HepG2 (cell line): Measurements from ENCODE around the gene RXFP3. TPM values are rescaled to one million over a fixed set of nuclear protein-coding genes. Genes with fewer than 3 reads are reported as not detected.

ENCODE experiments used
- ATAC-seq: fragments of 200-7000 bp; cut with Tn5 transposase; 3 replicates; pipeline ENCODE4 v1.9.1; 2020; ENCODE audit warnings: mild to moderate bottlenecking, moderate library complexity
- BruUV-seq: library from RNA; stranded (reverse); fragments of 400-500 nt; replicated peaks from 2 replicates; lab custom pipeline; 2021; lab: Mats Ljungman, UMichigan
- CTCF ChIA-PET: fragments of 300-600 bp; formaldehyde crosslinking; extraction: SDS; loops from one replicate; lab custom pipeline; 2021; ENCODE audit warnings: low total read pairs, inconsistent platforms, low intra/inter-chr PET ratio; lab: Yijun Ruan, JAX
- POLR2A ChIA-PET: fragments of 350-600 bp; sonication (Branson Sonifier 250); formaldehyde crosslinking; loops from one replicate; lab custom pipeline; 2020; ENCODE audit warnings: antibody characterized with exemption, inconsistent platforms; lab: Yijun Ruan, JAX
- DNase-seq: peaks from one replicate; pipeline ENCODE4 v3.0.0-alpha.2; 2015; ENCODE audit warnings: low spot score
- FAIRE-seq: peaks from 3 replicates; lab custom pipeline; 2011; peaks lifted over from hg19 to GRCh38; lab: Jason Lieb, UNC
- H2AFZ ChIP-seq: one replicate; pipeline ENCODE4 v1.6.1; 2011; ENCODE audit warnings: low read length, inconsistent platforms
- H3K27ac ChIP-seq: fragments of 300-600 bp; 3 replicates; pipeline ENCODE4 v1.8.0; 2011; ENCODE audit warnings: mixed run types, mild to moderate bottlenecking, mixed read lengths, low read length, inconsistent platforms; ENCODE audit not compliant: insufficient read depth; ENCODE audit errors: extremely low read length
- H3K27me3 ChIP-seq, 2 experiments: fragments of 200-600 bp in 1 of 2; 2 replicates in 1 of 2; 3 replicates in 1 of 2; pipeline versions ENCODE4 v1.6.0 to v1.8.0; 2011; ENCODE audit warnings: low read length in 2 of 2, mild to moderate bottlenecking in 2 of 2, moderate library complexity in 2 of 2, inconsistent platforms in 1 of 2; ENCODE audit not compliant: insufficient read depth in 2 of 2, control insufficient read depth in 1 of 2
- H3K36me3 ChIP-seq, 2 experiments: fragments of 200-600 bp in 1 of 2; replicated peaks in 1 of 2; 2 replicates in 1 of 2; 3 replicates in 1 of 2; pipeline versions ENCODE4 v1.5.1 to v1.8.0; 2011; ENCODE audit warnings: low read length in 2 of 2, inconsistent platforms in 1 of 2; ENCODE audit not compliant: insufficient read depth in 2 of 2, control insufficient read depth in 1 of 2
- H3K4me1 ChIP-seq: 2 replicates; pipeline ENCODE4 v1.5.1; 2012; ENCODE audit warnings: low read length, inconsistent platforms; ENCODE audit not compliant: insufficient read depth
- H3K4me2 ChIP-seq: 2 replicates; pipeline ENCODE4 v1.6.0; 2011; ENCODE audit warnings: low read depth, low read length, inconsistent platforms
- H3K4me3 ChIP-seq, 3 experiments: fragments of 200-600 bp in 1 of 3; sonication (generic), shearing (Covaris generic) in 1 of 3; replicated peaks in 1 of 3; 2 replicates each; pipeline ENCODE4 v1.5.1; 2011 to 2016; ENCODE audit warnings: low read length in 3 of 3, inconsistent platforms in 2 of 3, low read depth in 2 of 3, mild to moderate bottlenecking in 2 of 3, control low read depth in 1 of 3, mixed read lengths in 1 of 3; ENCODE audit not compliant: insufficient read depth in 1 of 3
- H3K79me2 ChIP-seq: one replicate; pipeline ENCODE4 v1.6.1; 2011; ENCODE audit warnings: low read length, inconsistent platforms; ENCODE audit not compliant: insufficient read depth
- H3K9ac ChIP-seq: 2 replicates; pipeline ENCODE4 v1.6.0; 2011; ENCODE audit warnings: mild to moderate bottlenecking, low read depth, low read length, inconsistent platforms; ENCODE audit not compliant: insufficient read depth
- H3K9me3 ChIP-seq: 2 replicates; pipeline ENCODE4 v1.5.1; 2012; ENCODE audit warnings: mild to moderate bottlenecking, low read length
- H4K20me1 ChIP-seq: 2 replicates; pipeline ENCODE4 v1.6.0; 2011; ENCODE audit warnings: inconsistent platforms, mild to moderate bottlenecking, low read length, moderate library complexity; ENCODE audit not compliant: insufficient read depth
- DNMT1 ChIP-seq: sonication (generic); formaldehyde crosslinking; IDR thresholded peaks from 2 replicates; pipeline ENCODE4 v1.5.1; 2020; ENCODE audit warnings: mild to moderate bottlenecking, missing genetic modification reagents
- KAT7 ChIP-seq: IDR thresholded peaks from 2 replicates; pipeline ENCODE4 v1.6.1; 2018; ENCODE audit warnings: borderline replicate concordance, missing compliant biosample characterization
- NKX3-1 ChIP-seq: sonication (generic); formaldehyde crosslinking; IDR thresholded peaks from 2 replicates; pipeline ENCODE4 v1.5.0; 2020; ENCODE audit warnings: missing genetic modification reagents
- ZBTB7A ChIP-seq: sonication (generic); formaldehyde crosslinking; IDR thresholded peaks from 2 replicates; pipeline ENCODE4 v1.8.0; 2022; ENCODE audit warnings: mild to moderate bottlenecking, missing genetic modification reagents
- ZFYVE20 ChIP-seq: sonication (generic); formaldehyde crosslinking; IDR thresholded peaks from 2 replicates; pipeline ENCODE4 v1.8.0; 2023; ENCODE audit warnings: low read depth, mild to moderate bottlenecking, moderate library complexity, missing genetic modification reagents, borderline replicate concordance
- ZNF292 ChIP-seq: sonication (generic); formaldehyde crosslinking; IDR thresholded peaks from 2 replicates; pipeline ENCODE4 v1.8.1; 2022; ENCODE audit warnings: mild to moderate bottlenecking, low read depth, missing genetic modification reagents, borderline replicate concordance
- WGBS: methylation state at CpG from one replicate; pipeline ENCODE4 v1.1.6; 2017; ENCODE audit warnings: low lambda C conversion rate; 5-methylcytosine and 5-hydroxymethylcytosine counted together
- in situ Hi-C: cut with HindIII; loops from 2 replicates; pipeline ENCODE4 v1.10.0; 2017; ENCODE audit warnings: low pct_unique_long_range_greater_than_20kb; ENCODE audit not compliant: extremely low pct_ligation_motif_present
- intact Hi-C: fragments of 100-400 bp; cut with micrococcal nuclease; formaldehyde crosslinking; loops from one replicate; pipeline ENCODE4 v1.10.0; 2022; ENCODE audit not compliant: unreplicated experiment
- polyA plus RNA-seq, 8 experiments: library from polyadenylated mRNA; depleted of rRNA in 3 of 8; stranded (reverse) in 7 of 8; unstranded in 1 of 8; fragments of >200 nt; fragmentation: Illumina TruSeq in 4 of 8; extraction: Trizol in 4 of 8; gene quantifications; 2 replicates each; pipeline versions ENCODE4 v1.2.1 to v1.2.3, GENCODE V29; 2011 to 2016; ENCODE audit warnings: low read depth in 4 of 8, missing spikeins in 1 of 8, mixed read lengths in 1 of 8; ENCODE audit not compliant: insufficient read depth in 1 of 8
- total RNA-seq, 5 experiments: library from RNA; depleted of rRNA; stranded (reverse); fragments of >200 nt; fragmentation: Illumina TruSeq; extraction: Trizol; gene quantifications; 2 replicates each; pipeline ENCODE4 v1.2.3, GENCODE V29; 2016; ENCODE audit warnings: low read depth in 1 of 5
- TF ChIP-seq, protein P1 (sequence below): sonication (generic); formaldehyde crosslinking; IDR thresholded peaks from 2 replicates; pipeline ENCODE4 v1.4.0; 2020; ENCODE audit warnings: missing genetic modification reagents

Gene RXFP3
- total and polyA plus RNA-seq, 2 of the 13 experiments (the other 11 are each of a cell fraction or from before 2014, with no cell fraction given), result not detected

DNA sequence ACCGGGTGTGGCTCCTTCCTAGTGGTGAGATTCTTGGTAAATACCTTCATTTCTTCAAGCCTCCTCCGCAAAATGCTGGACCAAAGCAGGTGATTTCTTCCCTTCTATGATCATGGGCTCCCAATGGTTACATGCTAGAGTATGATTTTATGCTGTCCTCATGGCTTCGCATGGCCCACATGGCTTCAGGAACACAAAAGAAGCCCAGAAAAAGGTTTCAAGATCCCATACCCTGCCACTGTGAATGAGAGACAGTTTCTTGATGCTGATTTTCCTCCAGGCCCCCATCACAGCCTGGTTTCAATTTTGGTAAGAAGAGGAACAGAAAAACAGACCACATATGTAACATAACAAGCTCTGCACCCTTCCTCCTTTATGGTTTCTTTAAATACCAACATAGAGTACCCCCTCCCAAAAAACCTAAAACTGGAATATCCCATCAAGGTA is 2.4 kb upstream of the RXFP3 start:
- H4K20me1 ChIP-seq, result no peaks in the 10 kb centered on the region
- in situ Hi-C loops (loop anchor here (10.0 kb wide), 1 partner anchor 349 kb away; no protein-coding TSS in a partner anchor), intact Hi-C loops (loop anchor here (1.0 to 10.0 kb wide), 2 partner anchors 119 to 501 kb away; no protein-coding TSS in a partner anchor)
- no peak for FAIRE-seq
- H3K9ac ChIP-seq, result no peak overlapping the region
- ChIA-PET POLR2A (interaction anchor here (1.4 kb wide), 1 partner anchor 493 kb away, joined by 4 read pairs; the partner anchor contains the start of gene TARS1), CTCF (interaction anchor here (1.6 kb wide), 1 partner anchor 498 kb away, joined by 8 read pairs; no protein-coding TSS in a partner anchor)
- no peak for DNase-seq
- WGBS, result 35% methylated on average over 3 of the region's 3 CpGs
- no peak overlapping the region for H3K4me3 ChIP-seq
- ATAC-seq, result no peak
- H3K9me3 ChIP-seq, result no peaks in the 10 kb centered on the region
- no peaks in the 10 kb centered on the region for H3K36me3 ChIP-seq
- no peaks in the 10 kb centered on the region for H3K4me1 ChIP-seq
- no peaks in the 10 kb centered on the region for H3K79me2 ChIP-seq
- no peak overlapping the region for H3K4me2 ChIP-seq
- no peak overlapping the region for H2AFZ ChIP-seq
- TF ChIP-seq KAT7 (CRISPR knock-in tag) (no peak), DNMT1 (CRISPR knock-in tag) (no peak), ZFYVE20 (CRISPR knock-in tag) (no peak), ZBTB7A (CRISPR knock-in tag) (no peak), NKX3-1 (CRISPR knock-in tag) (no peak), ZNF292 (CRISPR knock-in tag) (no peak)
- TF ChIP-seq, protein P1, sequence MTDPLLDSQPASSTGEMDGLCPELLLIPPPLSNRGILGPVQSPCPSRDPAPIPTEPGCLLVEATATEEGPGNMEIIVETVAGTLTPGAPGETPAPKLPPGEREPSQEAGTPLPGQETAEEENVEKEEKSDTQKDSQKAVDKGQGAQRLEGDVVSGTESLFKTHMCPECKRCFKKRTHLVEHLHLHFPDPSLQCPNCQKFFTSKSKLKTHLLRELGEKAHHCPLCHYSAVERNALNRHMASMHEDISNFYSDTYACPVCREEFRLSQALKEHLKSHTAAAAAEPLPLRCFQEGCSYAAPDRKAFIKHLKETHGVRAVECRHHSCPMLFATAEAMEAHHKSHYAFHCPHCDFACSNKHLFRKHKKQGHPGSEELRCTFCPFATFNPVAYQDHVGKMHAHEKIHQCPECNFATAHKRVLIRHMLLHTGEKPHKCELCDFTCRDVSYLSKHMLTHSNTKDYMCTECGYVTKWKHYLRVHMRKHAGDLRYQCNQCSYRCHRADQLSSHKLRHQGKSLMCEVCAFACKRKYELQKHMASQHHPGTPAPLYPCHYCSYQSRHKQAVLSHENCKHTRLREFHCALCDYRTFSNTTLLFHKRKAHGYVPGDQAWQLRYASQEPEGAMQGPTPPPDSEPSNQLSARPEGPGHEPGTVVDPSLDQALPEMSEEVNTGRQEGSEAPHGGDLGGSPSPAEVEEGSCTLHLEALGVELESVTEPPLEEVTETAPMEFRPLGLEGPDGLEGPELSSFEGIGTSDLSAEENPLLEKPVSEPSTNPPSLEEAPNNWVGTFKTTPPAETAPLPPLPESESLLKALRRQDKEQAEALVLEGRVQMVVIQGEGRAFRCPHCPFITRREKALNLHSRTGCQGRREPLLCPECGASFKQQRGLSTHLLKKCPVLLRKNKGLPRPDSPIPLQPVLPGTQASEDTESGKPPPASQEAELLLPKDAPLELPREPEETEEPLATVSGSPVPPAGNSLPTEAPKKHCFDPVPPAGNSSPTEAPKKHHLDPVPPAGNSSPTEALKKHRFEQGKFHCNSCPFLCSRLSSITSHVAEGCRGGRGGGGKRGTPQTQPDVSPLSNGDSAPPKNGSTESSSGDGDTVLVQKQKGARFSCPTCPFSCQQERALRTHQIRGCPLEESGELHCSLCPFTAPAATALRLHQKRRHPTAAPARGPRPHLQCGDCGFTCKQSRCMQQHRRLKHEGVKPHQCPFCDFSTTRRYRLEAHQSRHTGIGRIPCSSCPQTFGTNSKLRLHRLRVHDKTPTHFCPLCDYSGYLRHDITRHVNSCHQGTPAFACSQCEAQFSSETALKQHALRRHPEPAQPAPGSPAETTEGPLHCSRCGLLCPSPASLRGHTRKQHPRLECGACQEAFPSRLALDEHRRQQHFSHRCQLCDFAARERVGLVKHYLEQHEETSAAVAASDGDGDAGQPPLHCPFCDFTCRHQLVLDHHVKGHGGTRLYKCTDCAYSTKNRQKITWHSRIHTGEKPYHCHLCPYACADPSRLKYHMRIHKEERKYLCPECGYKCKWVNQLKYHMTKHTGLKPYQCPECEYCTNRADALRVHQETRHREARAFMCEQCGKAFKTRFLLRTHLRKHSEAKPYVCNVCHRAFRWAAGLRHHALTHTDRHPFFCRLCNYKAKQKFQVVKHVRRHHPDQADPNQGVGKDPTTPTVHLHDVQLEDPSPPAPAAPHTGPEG (CRISPR knock-in tag), result no peak
- H3K27ac ChIP-seq, result no peak overlapping the region
- H3K27me3 ChIP-seq, result peaks cover 3% of the 10 kb centered on the region in 2 experiments; a peak in 2 of 5 replicates
- BruUV-seq, result no TSS peak
